Measurements from ENCODE around the gene TTC28.
"Not testable (repeated sequence)": the region's sequence is repeated elsewhere in the genome, so short reads cannot be mapped to it uniquely, and the experiment has no call there.

TTC28 gene

DNA sequence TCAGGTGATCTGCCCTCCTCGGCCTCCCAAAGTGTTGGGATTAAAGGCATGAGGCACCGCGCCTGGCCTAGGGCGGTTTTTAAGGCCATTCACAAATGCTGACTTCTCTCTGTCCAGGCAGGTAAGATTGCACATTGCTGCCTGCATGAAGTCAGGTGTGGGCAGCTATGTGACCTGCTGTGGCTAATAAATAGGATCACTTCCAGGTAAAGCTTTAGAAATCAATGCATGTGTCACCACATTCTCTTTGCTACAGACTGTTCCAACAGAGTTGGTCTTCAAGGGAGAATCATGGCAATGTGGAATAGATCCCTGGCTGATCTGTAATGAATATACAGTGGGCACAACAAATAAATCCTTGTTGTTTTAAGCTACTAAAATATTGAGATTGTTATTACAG lies 500.2 kb downstream of the TTC28 start:
- in situ Hi-C loops (cut with MboI; ENCODE audit: low sequenced_read_pairs, unreplicated experiment): no loop called here
- DNase-seq (ENCODE audit: low spot score): no peak
- TF ChIP-seq, protein P1, sequence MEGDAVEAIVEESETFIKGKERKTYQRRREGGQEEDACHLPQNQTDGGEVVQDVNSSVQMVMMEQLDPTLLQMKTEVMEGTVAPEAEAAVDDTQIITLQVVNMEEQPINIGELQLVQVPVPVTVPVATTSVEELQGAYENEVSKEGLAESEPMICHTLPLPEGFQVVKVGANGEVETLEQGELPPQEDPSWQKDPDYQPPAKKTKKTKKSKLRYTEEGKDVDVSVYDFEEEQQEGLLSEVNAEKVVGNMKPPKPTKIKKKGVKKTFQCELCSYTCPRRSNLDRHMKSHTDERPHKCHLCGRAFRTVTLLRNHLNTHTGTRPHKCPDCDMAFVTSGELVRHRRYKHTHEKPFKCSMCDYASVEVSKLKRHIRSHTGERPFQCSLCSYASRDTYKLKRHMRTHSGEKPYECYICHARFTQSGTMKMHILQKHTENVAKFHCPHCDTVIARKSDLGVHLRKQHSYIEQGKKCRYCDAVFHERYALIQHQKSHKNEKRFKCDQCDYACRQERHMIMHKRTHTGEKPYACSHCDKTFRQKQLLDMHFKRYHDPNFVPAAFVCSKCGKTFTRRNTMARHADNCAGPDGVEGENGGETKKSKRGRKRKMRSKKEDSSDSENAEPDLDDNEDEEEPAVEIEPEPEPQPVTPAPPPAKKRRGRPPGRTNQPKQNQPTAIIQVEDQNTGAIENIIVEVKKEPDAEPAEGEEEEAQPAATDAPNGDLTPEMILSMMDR (IDR thresholded peaks at IDR 0.05; ENCODE audit: borderline replicate concordance, control extremely low read depth, extremely low read depth, insufficient read depth, missing control alignments): no peak

DNA sequence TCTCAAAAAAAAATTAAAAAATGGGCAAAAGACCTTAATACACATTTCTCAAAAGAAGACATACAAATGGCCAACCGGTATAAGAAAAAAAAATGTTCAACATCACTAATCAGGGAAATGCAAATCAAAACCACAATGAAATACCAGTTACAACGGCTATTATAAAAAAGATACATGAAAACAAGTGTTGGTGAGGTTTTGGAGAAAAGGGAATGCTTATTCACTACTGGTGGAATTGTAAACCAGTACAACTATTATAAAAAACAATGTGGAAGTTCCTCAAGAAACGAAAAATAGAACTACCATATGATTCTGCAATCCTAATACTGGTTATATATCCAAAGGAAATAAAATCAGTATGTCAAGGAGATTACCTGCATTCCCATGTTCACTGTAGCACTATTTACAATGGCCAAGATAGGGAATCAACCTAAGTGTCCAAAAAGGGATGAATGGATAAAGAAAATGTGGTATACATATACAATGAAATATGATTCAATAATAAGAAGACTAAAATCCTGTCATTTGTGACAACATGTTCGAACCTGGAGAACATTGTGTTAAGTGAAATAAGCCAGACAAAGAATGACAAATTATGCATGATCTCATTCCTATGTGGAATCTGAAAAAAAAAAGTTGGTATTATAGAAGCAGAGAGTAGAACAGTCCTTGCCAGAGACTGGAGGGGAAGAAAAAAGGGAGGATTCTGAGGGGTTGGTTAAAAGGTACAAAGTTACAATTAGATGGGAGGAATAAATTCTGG lies 503.7 kb downstream of the TTC28 start:
- in situ Hi-C loops (cut with MboI; ENCODE audit: low sequenced_read_pairs, unreplicated experiment): no loop called here
- no peak for DNase-seq (ENCODE audit: low spot score)
- TF ChIP-seq, protein P1 (IDR thresholded peaks at IDR 0.05; ENCODE audit: borderline replicate concordance, control extremely low read depth, extremely low read depth, insufficient read depth, missing control alignments): no peak

DNA sequence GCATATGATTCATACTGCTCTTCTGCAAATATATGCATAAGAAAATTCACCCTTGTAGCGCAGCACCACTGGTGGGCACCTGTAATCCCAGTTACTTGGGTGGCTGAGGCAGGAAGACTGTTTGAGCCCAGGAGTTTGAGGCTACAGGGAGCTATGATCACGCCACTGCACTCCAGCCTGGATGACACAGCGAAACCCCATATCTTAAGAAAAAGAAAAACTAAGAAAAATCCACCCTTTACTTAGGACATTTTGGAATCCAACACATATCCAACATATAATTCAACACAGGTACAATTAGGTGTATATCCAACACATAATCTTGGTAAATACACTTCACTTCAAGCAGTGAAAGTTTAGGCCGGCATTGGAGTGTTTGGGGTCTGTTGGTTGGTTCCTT lies 505.1 kb downstream of the TTC28 start:
- in situ Hi-C loops (cut with MboI; ENCODE audit: low sequenced_read_pairs, unreplicated experiment): no loop called here
- DNase-seq (ENCODE audit: low spot score): no peak
- TF ChIP-seq, protein P1 (IDR thresholded peaks at IDR 0.05; ENCODE audit: borderline replicate concordance, control extremely low read depth, extremely low read depth, insufficient read depth, missing control alignments): no peak

DNA sequence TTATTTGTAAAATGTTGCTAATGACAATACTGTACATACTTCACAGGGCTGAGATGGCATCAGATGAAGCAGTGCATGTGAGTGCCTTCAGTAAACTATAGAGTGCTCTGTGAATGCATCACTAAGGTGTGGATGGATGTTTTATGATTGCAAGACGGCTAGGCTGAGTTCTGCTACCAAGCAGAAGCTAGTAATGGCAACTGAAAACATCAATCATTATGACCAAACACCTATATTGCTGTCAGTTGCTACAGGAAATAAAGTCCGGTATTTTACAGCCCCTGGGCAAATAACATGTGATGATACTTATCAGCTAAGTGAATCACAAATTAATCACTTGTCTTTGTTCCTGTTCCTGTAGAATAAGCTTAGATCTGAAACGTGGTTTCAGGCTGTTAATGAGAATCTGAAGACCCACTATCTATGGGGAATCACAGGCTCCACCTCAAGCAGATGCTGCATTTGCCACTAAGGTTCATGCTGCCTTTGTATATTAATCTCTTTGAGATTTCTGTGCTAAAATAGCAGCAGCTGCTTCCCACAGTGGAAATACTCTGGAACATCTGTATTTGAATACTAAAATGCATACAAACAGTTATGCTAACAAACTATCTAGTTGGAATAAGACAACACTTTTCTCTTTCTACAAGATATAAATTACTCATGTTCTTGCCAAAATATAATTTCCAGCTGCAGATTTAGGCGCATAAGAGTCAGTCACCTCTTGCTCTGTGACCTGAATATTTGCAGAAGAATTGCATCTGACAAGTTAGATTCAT lies 506.6 kb downstream of the TTC28 start:
- TF ChIP-seq, protein P1 (IDR thresholded peaks at IDR 0.05; ENCODE audit: borderline replicate concordance, control extremely low read depth, extremely low read depth, insufficient read depth, missing control alignments): no peak
- DNase-seq (ENCODE audit: low spot score): no peak

DNA sequence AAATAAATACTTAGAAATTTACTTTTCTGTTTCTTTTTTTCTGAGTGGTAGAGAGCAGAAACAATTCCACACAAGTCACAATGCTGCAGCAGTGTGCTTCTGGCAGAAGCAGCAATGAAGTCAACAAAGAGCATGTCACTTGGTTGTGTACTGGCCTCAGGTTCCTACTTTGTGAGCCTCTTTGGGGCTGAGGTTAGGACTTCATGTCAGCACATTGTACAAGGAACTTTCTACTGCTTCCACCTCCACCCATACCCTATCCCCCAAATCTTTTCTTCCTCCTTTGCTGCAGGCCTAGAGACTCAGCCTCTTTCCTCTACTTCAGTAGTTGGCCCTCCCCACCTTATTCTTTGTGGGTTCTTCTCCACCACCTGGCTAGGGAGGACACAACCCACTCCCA lies 507.9 kb downstream of the TTC28 start:
- in situ Hi-C loops (cut with MboI; ENCODE audit: low sequenced_read_pairs, unreplicated experiment): no loop called here
- no peak for DNase-seq (ENCODE audit: low spot score)
- TF ChIP-seq, protein P1 (IDR thresholded peaks at IDR 0.05; ENCODE audit: borderline replicate concordance, control extremely low read depth, extremely low read depth, insufficient read depth, missing control alignments): no peak

More for the DNA sequence above, 506.6 kb downstream of the TTC28 start:
- in situ Hi-C loops (cut with MboI; ENCODE audit: low sequenced_read_pairs, unreplicated experiment): no loop called here

DNA sequence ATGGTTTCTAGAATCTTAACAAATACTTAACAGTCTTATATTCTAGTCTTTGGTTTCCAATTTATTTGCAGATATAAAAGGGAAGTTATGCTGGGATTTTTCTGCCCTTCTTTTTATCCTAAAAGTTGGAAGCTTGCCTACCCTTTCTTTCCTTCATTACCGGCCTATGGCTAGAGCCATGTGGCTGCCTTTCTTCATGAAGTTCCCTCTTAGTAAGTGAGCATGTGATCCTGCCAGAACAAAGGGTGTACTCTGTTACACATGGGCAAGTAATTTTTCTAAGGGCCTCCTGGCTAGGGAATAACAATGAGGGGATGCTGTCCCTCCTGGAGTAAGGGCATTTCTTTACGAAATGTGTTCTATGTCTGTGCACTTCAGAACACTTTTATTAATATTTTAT lies 508.5 kb downstream of the TTC28 start:
- DNase-seq (ENCODE audit: low spot score): no peak
- TF ChIP-seq, protein P1 (IDR thresholded peaks at IDR 0.05; ENCODE audit: borderline replicate concordance, control extremely low read depth, extremely low read depth, insufficient read depth, missing control alignments): no peak
- in situ Hi-C loops (cut with MboI; ENCODE audit: low sequenced_read_pairs, unreplicated experiment): no loop called here

DNA sequence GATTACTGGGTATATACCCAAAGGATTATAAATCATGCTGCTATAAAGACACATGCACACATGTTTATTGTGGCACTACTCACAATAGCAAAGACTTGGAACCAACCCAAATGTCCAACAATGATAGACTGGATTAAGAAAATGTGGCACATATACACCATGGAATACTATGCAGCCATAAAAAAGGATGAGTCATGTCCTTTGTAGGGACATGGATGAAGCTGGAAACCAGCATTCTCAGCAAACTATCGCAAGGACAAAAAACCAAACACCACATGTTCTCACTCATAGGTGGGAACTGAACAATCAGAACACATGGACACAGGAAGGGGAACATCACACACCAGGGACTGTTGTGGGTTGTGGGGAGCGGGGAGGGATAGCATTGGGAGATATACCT lies 510.3 kb downstream of the TTC28 start:
- DNase-seq (ENCODE audit: low spot score); in situ Hi-C loops (cut with MboI; ENCODE audit: low sequenced_read_pairs, unreplicated experiment): not testable (repeated sequence)
